GM10248 (cell line): ENCODE data around the gene CNR1.

ENCODE experiments used
- CTCF ChIA-PET: fragments of 300-600 bp; sonication (Branson Sonifier 250); formaldehyde crosslinking; extraction: SDS; loops from one replicate; lab custom pipeline; 2021; ENCODE audit warnings: antibody characterized with exemption; lab: Yijun Ruan, JAX
- POLR2A ChIA-PET: fragments of 350-650 bp; sonication (Branson Sonifier 250); formaldehyde crosslinking; extraction: SDS; loops from one replicate; lab custom pipeline; 2020; ENCODE audit warnings: antibody characterized with exemption; lab: Yijun Ruan, JAX
- DNase-seq: peaks from one replicate; pipeline ENCODE4 v3.0.0; 2012; ENCODE audit errors: extremely low spot score
- CTCF ChIP-seq: IDR thresholded peaks from 2 replicates; pipeline ENCODE4 v1.5.1; 2012; ENCODE audit warnings: mild to moderate bottlenecking, low read depth; ENCODE audit errors: extremely low read depth, missing control alignments, control extremely low read depth

The CNR1 gene

DNA sequence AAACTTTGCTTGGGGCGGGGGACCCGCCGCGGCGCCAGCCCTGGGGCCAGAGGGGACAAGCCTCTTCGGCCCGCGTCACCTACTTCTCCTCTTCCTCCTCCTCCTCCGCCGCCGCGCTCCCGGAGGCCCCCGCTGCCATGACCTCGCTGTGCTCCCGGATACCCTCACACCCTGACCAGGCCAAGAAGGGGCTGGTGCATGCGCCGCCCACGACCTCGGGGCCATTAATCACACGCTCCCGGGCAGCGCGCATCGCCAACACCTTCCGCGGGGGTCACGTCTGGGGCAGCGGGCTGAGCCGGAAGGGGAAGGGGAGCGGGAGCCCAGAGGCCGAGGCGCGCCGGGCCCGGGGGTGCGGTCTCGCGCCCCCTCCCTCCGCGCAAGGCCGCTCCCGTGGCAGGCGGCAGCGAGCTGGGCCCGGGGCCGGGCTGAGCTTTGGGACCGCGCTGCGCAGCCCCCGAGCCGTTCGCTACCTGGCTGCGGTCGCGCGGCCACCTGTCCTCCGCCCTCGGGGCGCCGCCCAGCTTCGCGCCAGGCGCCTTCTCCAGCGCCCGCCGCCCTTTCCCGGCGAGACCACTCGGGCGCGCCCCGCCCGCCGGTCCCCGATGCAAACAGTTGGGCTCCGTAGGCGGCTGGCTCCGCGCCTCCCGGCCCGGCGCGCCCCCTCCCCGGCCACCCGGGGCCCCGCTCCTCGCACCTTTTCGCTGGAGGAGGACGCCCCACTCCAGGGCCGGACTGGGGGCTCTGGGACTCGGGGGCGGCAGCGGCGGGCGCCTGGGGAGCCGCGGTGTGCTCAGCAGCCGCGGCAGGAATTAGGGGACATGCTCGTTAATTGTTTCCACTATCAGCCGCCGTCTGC lies 575 bp upstream of the CNR1 start:
- CTCF ChIA-PET: no interaction called here
- DNase-seq: peak; percentile 68
- TF ChIP-seq CTCF: no peak
- POLR2A ChIA-PET: no interaction called here

DNA sequence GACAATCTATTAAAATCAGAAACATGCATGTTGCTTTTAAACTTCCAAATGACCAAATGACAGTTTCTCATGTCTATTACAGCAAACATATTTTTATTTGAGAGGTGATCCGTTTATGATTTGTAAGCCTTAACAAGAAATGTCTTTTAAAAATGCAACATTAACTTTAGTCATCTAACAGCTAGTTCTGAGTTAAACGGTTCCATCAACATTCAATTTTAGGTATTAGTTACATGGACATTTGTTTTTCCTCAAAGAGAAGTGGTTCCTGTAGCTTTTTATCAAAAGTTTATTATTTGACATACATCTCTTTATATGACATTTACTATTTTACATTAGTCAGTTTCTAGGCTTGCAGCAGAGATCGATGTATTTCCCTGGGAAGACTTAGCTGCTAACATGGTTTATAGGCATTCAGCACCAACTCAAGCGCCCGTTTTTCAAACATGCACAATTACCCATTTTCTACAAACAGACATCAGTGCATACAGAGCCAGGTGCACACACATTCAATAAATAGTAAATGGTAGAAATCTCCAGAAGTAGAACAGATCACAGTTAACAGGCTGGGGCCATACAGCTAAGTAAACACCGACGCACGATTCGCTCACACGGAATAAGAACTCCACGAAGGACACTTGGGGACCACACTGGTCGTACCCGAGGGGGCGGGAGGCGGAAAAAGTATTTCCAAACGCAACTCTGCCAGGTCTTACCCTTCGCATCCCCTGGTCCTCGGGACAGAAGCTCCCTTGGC lies 882 bp downstream of the CNR1 start:
- CTCF ChIA-PET: interaction anchor here (0.6 to 2.2 kb wide), 10 partner anchors 15 to 706 kb away, joined by 3 to 9 read pairs (median 4); no protein-coding TSS in a partner anchor
- POLR2A ChIA-PET: interaction anchor here (0.5 kb wide), 1 partner anchor 366 kb away, joined by 4 read pairs; no protein-coding TSS in a partner anchor
- peak; percentile 26 for DNase-seq
- no peak for TF ChIP-seq CTCF

GRCh38 chr6:88164061-88164460 lies 2.1 kb downstream of the CNR1 start:
- DNase-seq: no peak
- no peak for TF ChIP-seq CTCF
- POLR2A ChIA-PET: no interaction called here
- CTCF ChIA-PET: interaction anchor here (1.8 to 2.2 kb wide), 2 partner anchors 14 to 707 kb away, joined by 5 to 9 read pairs; no protein-coding TSS in a partner anchor

GRCh38 chr6:88163616-88164015 lies 2.5 kb downstream of the CNR1 start:
- POLR2A ChIA-PET: no interaction called here
- TF ChIP-seq CTCF: no peak
- CTCF ChIA-PET: interaction anchor here (1.0 kb wide), 1 partner anchor 11 kb away, joined by 3 read pairs; no protein-coding TSS in a partner anchor
- DNase-seq: no peak

DNA sequence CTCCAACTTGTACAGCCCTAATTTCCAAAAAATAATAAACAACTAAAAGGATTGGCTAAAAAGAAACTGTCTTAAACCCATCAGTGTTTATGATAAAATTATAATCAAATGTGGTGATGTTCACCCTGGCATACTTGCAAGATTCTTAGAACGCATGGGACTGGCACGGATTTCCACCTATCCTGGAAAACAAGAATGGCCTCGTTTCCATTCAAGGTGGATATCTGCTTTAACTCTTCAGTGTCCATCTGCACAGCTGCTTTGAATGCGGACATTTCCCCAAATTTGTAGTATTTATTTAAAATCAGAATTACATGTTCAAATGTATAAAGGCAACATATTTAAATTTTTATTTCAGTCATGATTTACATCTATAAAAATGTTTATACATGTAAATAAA lies 4.2 kb downstream of the CNR1 start:
- ChIA-PET CTCF (no interaction called here), POLR2A (no interaction called here)
- DNase-seq: no peak
- no peak for TF ChIP-seq CTCF

GRCh38 chr6:88157106-88157505 lies 9.0 kb downstream of the CNR1 start:
- POLR2A ChIA-PET: no interaction called here
- no peak for DNase-seq
- no peak for TF ChIP-seq CTCF
- CTCF ChIA-PET: no interaction called here
